Measurements from ENCODE around the gene OLFML2B.

The OLFML2B gene

DNA sequence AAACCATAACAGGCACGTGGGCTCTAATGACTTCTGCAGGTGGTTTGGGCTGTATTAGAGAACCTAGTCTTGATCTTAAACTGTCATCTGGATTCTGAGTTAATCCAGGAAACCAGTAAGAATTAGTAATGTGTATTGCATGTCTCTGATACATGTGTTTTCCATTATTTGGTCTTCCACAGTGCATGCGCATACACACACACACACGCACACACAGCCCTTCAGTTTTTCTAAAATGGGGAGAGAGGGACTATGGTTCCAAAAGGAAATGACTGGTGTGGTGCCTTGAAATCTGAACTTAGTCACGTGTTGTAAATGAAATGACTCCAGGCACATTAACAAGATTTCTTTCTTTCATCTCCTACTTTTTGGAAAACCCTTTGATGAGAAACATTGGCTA, 67.6 kb downstream of the OLFML2B start:
- Histone ChIP-seq H3K4me2 (ENCODE audit: low read length) (no peak overlapping the region), H3K4me3 (ENCODE audit: low read length) (no peak overlapping the region), H4K20me1 (ENCODE audit: insufficient read depth, low read length) (0 out of 2 replicates have a peak, but pooled peaks cover 2% of the 10 kb centered on the region), H3K27me3 (ENCODE audit: low read depth, low read length) (no peaks in the 10 kb centered on the region), H2AFZ (ENCODE audit: low read depth, low read length) (no peak overlapping the region), H3K9me3 (ENCODE audit: insufficient read depth, low read length) (no peaks in the 10 kb centered on the region), H3K27ac (ENCODE audit: low read length) (no peak overlapping the region), H3K36me3 (replicated peaks; ENCODE audit: low read depth, low read length) (peaks cover 3% of the 10 kb centered on the region), H3K4me1 (ENCODE audit: low read length) (0 out of 2 replicates have a peak, but pooled peaks cover 3% of the 10 kb centered on the region), H3K9ac (ENCODE audit: low read length) (no peak overlapping the region), H3K79me2 (ENCODE audit: low read length) (no peaks in the 10 kb centered on the region)
- no peak for TF ChIP-seq EZH2phosphoT487 (IDR thresholded peaks at IDR 0.05; ENCODE audit: low read depth)
- TF ChIP-seq, protein P1, sequence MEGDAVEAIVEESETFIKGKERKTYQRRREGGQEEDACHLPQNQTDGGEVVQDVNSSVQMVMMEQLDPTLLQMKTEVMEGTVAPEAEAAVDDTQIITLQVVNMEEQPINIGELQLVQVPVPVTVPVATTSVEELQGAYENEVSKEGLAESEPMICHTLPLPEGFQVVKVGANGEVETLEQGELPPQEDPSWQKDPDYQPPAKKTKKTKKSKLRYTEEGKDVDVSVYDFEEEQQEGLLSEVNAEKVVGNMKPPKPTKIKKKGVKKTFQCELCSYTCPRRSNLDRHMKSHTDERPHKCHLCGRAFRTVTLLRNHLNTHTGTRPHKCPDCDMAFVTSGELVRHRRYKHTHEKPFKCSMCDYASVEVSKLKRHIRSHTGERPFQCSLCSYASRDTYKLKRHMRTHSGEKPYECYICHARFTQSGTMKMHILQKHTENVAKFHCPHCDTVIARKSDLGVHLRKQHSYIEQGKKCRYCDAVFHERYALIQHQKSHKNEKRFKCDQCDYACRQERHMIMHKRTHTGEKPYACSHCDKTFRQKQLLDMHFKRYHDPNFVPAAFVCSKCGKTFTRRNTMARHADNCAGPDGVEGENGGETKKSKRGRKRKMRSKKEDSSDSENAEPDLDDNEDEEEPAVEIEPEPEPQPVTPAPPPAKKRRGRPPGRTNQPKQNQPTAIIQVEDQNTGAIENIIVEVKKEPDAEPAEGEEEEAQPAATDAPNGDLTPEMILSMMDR (IDR thresholded peaks at IDR 0.05; ENCODE audit: low read depth, low read length), result no peak

DNA sequence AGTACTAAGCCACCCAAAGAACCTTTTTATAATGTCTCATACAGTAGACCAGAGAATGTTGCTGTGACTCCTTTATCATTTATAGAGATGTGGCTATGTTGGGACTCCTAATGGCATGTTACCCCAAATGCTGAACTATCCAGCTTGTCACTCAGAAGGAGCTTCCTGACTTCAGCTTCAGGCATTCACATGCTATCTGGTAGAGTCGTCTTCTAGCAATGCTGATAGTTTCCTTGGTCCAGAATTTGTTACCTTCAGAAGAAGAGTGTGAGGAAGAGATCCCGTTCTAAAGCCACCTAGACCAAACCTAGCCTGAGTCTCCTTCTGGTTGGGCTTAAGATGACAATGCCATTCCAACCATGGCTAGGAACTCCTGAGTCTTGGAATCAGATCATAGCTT, 68.1 kb downstream of the OLFML2B start:
- Histone ChIP-seq H3K9me3 (ENCODE audit: insufficient read depth, low read length) (no peaks in the 10 kb centered on the region), H2AFZ (ENCODE audit: low read depth, low read length) (no peak overlapping the region), H3K9ac (ENCODE audit: low read length) (no peak overlapping the region), H3K4me3 (ENCODE audit: low read length) (no peak overlapping the region), H3K4me2 (ENCODE audit: low read length) (no peak overlapping the region), H3K79me2 (ENCODE audit: low read length) (no peaks in the 10 kb centered on the region), H4K20me1 (ENCODE audit: insufficient read depth, low read length) (no peaks in the 10 kb centered on the region), H3K36me3 (replicated peaks; ENCODE audit: low read depth, low read length) (peaks cover 3% of the 10 kb centered on the region), H3K27ac (ENCODE audit: low read length) (no peak overlapping the region), H3K4me1 (ENCODE audit: low read length) (0 out of 2 replicates have a peak, but pooled peaks cover 3% of the 10 kb centered on the region), H3K27me3 (ENCODE audit: low read depth, low read length) (no peaks in the 10 kb centered on the region)
- TF ChIP-seq, protein P1 (IDR thresholded peaks at IDR 0.05; ENCODE audit: low read depth, low read length), result no peak
- TF ChIP-seq EZH2phosphoT487 (IDR thresholded peaks at IDR 0.05; ENCODE audit: low read depth), result no peak

DNA sequence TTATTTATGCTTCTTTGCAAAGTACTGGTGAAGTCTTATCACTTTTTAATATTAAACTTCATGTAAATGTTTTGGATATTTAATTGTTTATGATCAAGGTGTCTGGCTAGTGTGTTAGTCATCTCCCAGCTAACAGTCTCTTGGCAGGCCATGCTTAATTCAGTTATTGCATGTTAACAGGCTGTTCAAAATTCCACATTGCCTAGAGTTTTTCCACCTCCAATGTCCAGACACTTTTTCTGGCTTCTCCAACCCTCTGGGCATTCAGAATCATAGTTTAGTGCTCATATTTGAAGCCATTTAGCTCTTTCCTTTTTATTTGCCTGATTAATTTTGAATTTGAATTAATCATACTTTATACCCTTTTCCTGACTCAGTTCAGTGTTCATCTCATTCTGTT, 69.2 kb downstream of the OLFML2B start:
- no peak overlapping the region for H3K4me2 ChIP-seq (ENCODE audit: low read length)
- no peaks in the 10 kb centered on the region for H3K27me3 ChIP-seq (ENCODE audit: low read depth, low read length)
- H3K9ac ChIP-seq (ENCODE audit: low read length), result no peak overlapping the region
- peaks cover 3% of the 10 kb centered on the region for H3K36me3 ChIP-seq (replicated peaks; ENCODE audit: low read depth, low read length)
- no peak overlapping the region for H3K27ac ChIP-seq (ENCODE audit: low read length)
- no peak overlapping the region for H3K4me3 ChIP-seq (ENCODE audit: low read length)
- H3K9me3 ChIP-seq (ENCODE audit: insufficient read depth, low read length), result no peaks in the 10 kb centered on the region
- H2AFZ ChIP-seq (ENCODE audit: low read depth, low read length), result no peak overlapping the region
- TF ChIP-seq, protein P1 (IDR thresholded peaks at IDR 0.05; ENCODE audit: low read depth, low read length), result no peak
- TF ChIP-seq EZH2phosphoT487 (IDR thresholded peaks at IDR 0.05; ENCODE audit: low read depth), result no peak
- H3K4me1 ChIP-seq (ENCODE audit: low read length), result 0 out of 2 replicates have a peak, but pooled peaks cover 3% of the 10 kb centered on the region
- H3K79me2 ChIP-seq (ENCODE audit: low read length), result no peaks in the 10 kb centered on the region
- no peaks in the 10 kb centered on the region for H4K20me1 ChIP-seq (ENCODE audit: insufficient read depth, low read length)

DNA sequence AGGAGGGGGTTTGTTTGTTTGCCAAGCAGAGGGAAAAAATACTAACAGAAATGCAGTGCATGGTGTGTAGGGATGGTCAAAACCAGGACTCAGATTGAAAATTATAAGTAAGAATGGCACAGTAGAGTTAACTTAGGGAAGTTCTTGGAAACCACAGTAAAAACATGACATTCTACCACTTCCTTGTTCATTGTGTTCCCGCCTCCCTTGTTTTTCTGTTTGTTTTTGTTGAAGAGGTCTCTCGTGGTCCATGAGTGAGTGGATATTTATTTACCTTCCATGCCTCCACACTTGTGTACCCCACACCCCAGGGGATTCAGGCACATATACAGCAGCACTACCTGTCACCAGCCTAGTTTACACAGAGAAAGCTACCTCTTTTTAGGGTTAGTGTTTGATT, 69.6 kb downstream of the OLFML2B start:
- no peak overlapping the region for H3K4me3 ChIP-seq (ENCODE audit: low read length)
- H3K9me3 ChIP-seq (ENCODE audit: insufficient read depth, low read length), result no peaks in the 10 kb centered on the region
- H2AFZ ChIP-seq (ENCODE audit: low read depth, low read length), result no peak overlapping the region
- H3K4me2 ChIP-seq (ENCODE audit: low read length), result no peak overlapping the region
- H3K27me3 ChIP-seq (ENCODE audit: low read depth, low read length), result no peaks in the 10 kb centered on the region
- no peaks in the 10 kb centered on the region for H4K20me1 ChIP-seq (ENCODE audit: insufficient read depth, low read length)
- peaks cover 3% of the 10 kb centered on the region for H3K36me3 ChIP-seq (replicated peaks; ENCODE audit: low read depth, low read length)
- TF ChIP-seq, protein P1 (IDR thresholded peaks at IDR 0.05; ENCODE audit: low read depth, low read length), result no peak
- no peak for TF ChIP-seq EZH2phosphoT487 (IDR thresholded peaks at IDR 0.05; ENCODE audit: low read depth)
- H3K27ac ChIP-seq (ENCODE audit: low read length), result no peak overlapping the region
- 0 out of 2 replicates have a peak, but pooled peaks cover 3% of the 10 kb centered on the region for H3K4me1 ChIP-seq (ENCODE audit: low read length)
- H3K79me2 ChIP-seq (ENCODE audit: low read length), result no peaks in the 10 kb centered on the region
- H3K9ac ChIP-seq (ENCODE audit: low read length), result no peak overlapping the region

Data from OCI-LY3 (cell line).